K562 (cell line): ENCODE results near the gene GNG7. TPM values are rescaled to one million over a fixed set of nuclear protein-coding genes. Genes with fewer than 3 reads are reported as not detected.

Experiments
- ASH1L ChIP-seq: fragments of 450-650 bp; IDR thresholded peaks from 2 replicates; pipeline ENCODE4 v1.6.1; 2018; ENCODE audit warnings: borderline replicate concordance, mild to moderate bottlenecking, low read depth; ENCODE audit not compliant: partially characterized antibody
- BCLAF1 ChIP-seq, 2 experiments: fragments of 450-650 bp in 1 of 2; IDR thresholded peaks; 2 replicates each; pipeline ENCODE4 v1.6.1; 2011 to 2017; ENCODE audit warnings: low read depth in 2 of 2, antibody characterized with exemption in 1 of 2, borderline replicate concordance in 1 of 2, low read length in 1 of 2, mild to moderate bottlenecking in 1 of 2, mixed read lengths in 1 of 2; ENCODE audit not compliant: control insufficient read depth in 1 of 2
- HSF4 ChIP-seq: fragments of 250-450 bp; sonication (Bioruptor Pico); IDR thresholded peaks from 2 replicates; pipeline ENCODE4 v2.1.2; 2022; ENCODE audit warnings: mild to moderate bottlenecking, moderate library complexity, borderline replicate concordance
- L3MBTL2 ChIP-seq: fragments of 450-650 bp; IDR thresholded peaks from 2 replicates; pipeline ENCODE4 v1.6.1; 2016; ENCODE audit warnings: mild to moderate bottlenecking, moderate library complexity
- RAD21 ChIP-seq, 2 experiments: fragments of 250-450 bp in 1 of 2; fragments of 450-650 bp in 1 of 2; sonication (Bioruptor Pico) in 1 of 2; formaldehyde crosslinking in 1 of 2; IDR thresholded peaks in 1 of 2; conservative IDR thresholded peaks in 1 of 2; 2 replicates each; pipeline versions ENCODE4 v1.4.0 to v1.8.0; 2020 to 2022; ENCODE audit warnings: mild to moderate bottlenecking in 2 of 2, moderate library complexity in 1 of 2
- RREB1 ChIP-seq: fragments of 250-450 bp; sonication (Bioruptor Pico); IDR thresholded peaks from 2 replicates; pipeline ENCODE4 v1.4.0; 2020
- SNRNP70 ChIP-seq: fragments of 200-400 bp; formaldehyde crosslinking; optimal IDR thresholded peaks from 2 replicates; pipeline ENCODE3; 2017; ENCODE audit warnings: low read depth, low read length
- ZBTB33 ChIP-seq: sonication (generic); formaldehyde crosslinking; IDR thresholded peaks from 2 replicates; pipeline ENCODE4 v1.8.1; 2023; ENCODE audit warnings: mild to moderate bottlenecking, missing genetic modification reagents
- polyA plus RNA-seq, 8 experiments: library from polyadenylated mRNA; depleted of rRNA in 4 of 8; stranded (reverse) in 5 of 8; unstranded in 3 of 8; fragments of >200 nt; fragmentation: Nextera tagmentation in 2 of 8; fragmentation: Illumina TruSeq in 1 of 8; extraction: Ambion mirVana in 2 of 8; extraction: Trizol in 1 of 8; gene quantifications; 2 replicates each; pipeline versions ENCODE4 v1.2.1 to v1.2.3, GENCODE V29; 2011 to 2014; ENCODE audit warnings: inconsistent platforms in 1 of 8, missing spikeins in 1 of 8
- total RNA-seq, 7 experiments: library from RNA; depleted of rRNA in 6 of 7; stranded (reverse); fragments of >200 nt in 6 of 7; fragmentation: Illumina TruSeq in 2 of 7; extraction: Trizol in 2 of 7; gene quantifications; 2 replicates each; pipeline versions ENCODE4 v1.2.1 to v1.2.3, GENCODE V29; 2011 to 2021; ENCODE audit warnings: low replicate concordance in 1 of 7
- TF ChIP-seq, protein P1 (sequence below): IDR thresholded peaks from 3 replicates; pipeline ENCODE4 v1.6.1; 2011; ENCODE audit warnings: borderline replicate concordance, mild to moderate bottlenecking, moderate library complexity; ENCODE audit not compliant: insufficient read length; ENCODE audit errors: extremely low read depth

GNG7 gene
- total and polyA plus RNA-seq, 9 of the 15 experiments (the other 6 are each of a cell fraction or from before 2014, with no cell fraction given), result 0.01 to 0.20 (median 0.06) TPM; not detected in 1

DNA sequence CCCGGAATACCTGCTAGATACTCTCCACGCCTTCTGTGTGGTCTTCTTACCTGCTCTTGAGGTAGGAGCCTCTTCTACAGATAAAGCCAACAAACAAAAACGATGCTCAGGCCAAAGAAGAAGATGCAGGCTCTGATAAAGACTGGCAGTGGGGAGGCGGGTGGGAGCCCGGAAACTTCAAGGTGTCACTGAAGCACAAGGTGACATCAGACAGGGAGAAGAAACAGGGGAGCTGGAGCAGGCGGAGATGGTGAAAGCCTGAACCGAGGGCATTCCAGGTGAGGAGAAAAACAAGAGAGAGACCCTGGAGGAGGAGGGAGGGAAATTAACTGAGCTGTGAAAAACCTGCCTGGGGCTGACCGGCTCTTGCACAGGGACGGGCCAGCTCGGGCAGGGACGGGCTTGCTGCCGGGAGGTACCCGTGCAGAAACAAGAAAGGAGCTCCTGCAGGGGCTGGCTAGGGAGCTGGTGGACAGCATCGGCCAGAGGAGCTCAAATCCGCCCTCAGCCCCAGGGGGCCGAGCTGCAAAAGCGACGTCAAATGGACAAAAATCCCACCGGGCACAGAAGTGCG lies 19.0 kb downstream of the GNG7 start (continued):
- TF ChIP-seq ASH1L, result no peak
- no peak for TF ChIP-seq SNRNP70
- TF ChIP-seq RREB1 (CRISPR knock-in tag), result no peak
- TF ChIP-seq HSF4 (CRISPR knock-in tag), result no peak
- no peak for TF ChIP-seq BCLAF1 (IDR thresholded peaks at IDR 0.05; ENCODE audit: borderline replicate concordance in 1 of 2, control insufficient read depth in 1 of 2, low read depth in 2 of 2, low read length in 1 of 2)
- TF ChIP-seq L3MBTL2, result no peak
- TF ChIP-seq, protein P1, sequence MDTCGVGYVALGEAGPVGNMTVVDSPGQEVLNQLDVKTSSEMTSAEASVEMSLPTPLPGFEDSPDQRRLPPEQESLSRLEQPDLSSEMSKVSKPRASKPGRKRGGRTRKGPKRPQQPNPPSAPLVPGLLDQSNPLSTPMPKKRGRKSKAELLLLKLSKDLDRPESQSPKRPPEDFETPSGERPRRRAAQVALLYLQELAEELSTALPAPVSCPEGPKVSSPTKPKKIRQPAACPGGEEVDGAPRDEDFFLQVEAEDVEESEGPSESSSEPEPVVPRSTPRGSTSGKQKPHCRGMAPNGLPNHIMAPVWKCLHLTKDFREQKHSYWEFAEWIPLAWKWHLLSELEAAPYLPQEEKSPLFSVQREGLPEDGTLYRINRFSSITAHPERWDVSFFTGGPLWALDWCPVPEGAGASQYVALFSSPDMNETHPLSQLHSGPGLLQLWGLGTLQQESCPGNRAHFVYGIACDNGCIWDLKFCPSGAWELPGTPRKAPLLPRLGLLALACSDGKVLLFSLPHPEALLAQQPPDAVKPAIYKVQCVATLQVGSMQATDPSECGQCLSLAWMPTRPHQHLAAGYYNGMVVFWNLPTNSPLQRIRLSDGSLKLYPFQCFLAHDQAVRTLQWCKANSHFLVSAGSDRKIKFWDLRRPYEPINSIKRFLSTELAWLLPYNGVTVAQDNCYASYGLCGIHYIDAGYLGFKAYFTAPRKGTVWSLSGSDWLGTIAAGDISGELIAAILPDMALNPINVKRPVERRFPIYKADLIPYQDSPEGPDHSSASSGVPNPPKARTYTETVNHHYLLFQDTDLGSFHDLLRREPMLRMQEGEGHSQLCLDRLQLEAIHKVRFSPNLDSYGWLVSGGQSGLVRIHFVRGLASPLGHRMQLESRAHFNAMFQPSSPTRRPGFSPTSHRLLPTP, result no peak
- TF ChIP-seq ZBTB33 (CRISPR knock-in tag), result no peak
- TF ChIP-seq RAD21 (CRISPR knock-in tag; conservative IDR thresholded peaks at IDR 0.05 in 1 of 2, IDR thresholded peaks at IDR 0.05 in 1 of 2), result no peak
